NB4 (cell line): ENCODE results near the gene MRPL14.

Experiments used
- DNase-seq: peaks from one replicate; pipeline ENCODE4 v3.0.0; 2010; ENCODE audit warnings: low read depth
- H3K4me3 ChIP-seq: one replicate; pipeline ENCODE4 v1.5.1; 2011; ENCODE audit warnings: mild to moderate bottlenecking, low read depth, low read length, moderate library complexity
- CTCF ChIP-seq: IDR thresholded peaks from one replicate; pipeline ENCODE4 v1.5.1; 2012; ENCODE audit warnings: low read depth, low read length
- MYC ChIP-seq: IDR thresholded peaks from 2 replicates; pipeline ENCODE4 v1.6.1; 2011; ENCODE audit warnings: low read depth, low read length
- POLR2A ChIP-seq: IDR thresholded peaks from 2 replicates; pipeline ENCODE4 v1.6.1; 2011; ENCODE audit warnings: mild to moderate bottlenecking; ENCODE audit not compliant: insufficient read length; ENCODE audit errors: extremely low read depth
- TF ChIP-seq, protein P1 (sequence below): IDR thresholded peaks from 2 replicates; pipeline ENCODE4 v1.6.1; 2011; ENCODE audit warnings: low read depth, low read length

MRPL14 gene

DNA sequence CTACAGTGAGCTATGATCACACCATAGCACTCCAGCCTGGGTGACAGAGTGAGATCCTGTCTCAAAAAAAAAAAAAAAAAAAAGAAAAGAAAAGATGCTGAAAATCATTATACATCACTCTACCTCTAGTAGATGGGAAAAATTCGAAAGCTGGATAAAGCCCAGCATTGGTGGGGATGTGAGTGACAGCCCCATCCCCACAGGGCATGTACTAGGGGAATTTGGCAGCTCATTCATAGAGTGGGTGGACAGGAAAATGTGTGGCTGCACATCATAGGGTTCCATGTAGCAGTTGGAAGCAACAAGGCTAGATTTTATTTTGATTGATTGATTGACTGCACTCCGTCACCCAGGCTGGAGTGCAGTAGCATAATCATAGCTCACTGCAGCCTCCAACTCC lies 42.0 kb downstream of the MRPL14 start:
- TF ChIP-seq, protein P1, sequence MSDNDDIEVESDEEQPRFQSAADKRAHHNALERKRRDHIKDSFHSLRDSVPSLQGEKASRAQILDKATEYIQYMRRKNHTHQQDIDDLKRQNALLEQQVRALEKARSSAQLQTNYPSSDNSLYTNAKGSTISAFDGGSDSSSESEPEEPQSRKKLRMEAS, result no peak
- TF ChIP-seq MYC, result no peak
- no peak for TF ChIP-seq POLR2A
- TF ChIP-seq CTCF, result no peak
- H3K4me3 ChIP-seq, result no peak overlapping the region
- no peak for DNase-seq

DNA sequence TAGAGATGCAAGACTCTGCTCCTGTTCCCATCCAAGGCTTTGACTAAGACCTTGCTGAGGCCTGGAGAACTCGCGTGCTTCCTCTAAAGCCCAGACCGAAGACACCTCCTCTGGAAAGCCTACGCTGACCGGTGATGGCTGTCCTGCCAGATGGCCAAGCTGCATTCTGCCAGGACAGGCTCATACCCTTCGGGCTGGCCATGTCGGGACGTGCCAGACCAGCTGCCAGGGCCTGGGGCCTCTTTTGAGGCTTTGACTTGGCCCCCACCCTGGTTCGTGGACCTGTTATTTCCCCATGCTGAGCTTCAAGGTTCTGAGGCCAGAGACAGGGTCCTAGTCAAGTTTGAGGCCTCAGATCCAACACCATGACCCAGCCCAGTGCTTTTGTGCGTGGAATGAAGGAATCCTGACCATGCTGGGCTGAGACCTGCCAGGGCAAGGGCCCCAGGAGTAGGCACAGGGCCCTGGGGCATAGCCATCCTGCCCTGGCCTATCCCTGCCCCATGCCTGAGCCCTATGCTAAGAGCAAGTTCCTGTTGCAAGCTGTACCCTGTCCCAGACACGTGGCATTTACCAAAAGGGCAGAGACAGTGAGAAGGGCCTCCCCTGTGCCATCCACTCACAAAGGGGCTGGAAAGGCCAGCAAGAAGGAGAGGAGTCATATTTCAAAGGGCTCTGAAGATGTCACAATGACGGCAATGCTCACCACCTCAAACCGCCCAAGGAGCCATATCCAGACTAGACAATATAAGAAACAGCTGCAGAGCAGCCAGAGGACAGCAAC lies 42.8 kb downstream of the MRPL14 start:
- H3K4me3 ChIP-seq, result no peak overlapping the region
- DNase-seq, result no peak
- TF ChIP-seq POLR2A (no peak), CTCF (no peak), MYC (peak; percentile 96)
- TF ChIP-seq, protein P1, result peak; percentile 99

GRCh38 chr6:44082872-44083321 lies 44.4 kb downstream of the MRPL14 start:
- no peak for DNase-seq
- TF ChIP-seq CTCF (no peak), MYC (no peak), POLR2A (no peak)
- TF ChIP-seq, protein P1, result no peak
- H3K4me3 ChIP-seq, result no peak overlapping the region

GRCh38 chr6:44081753-44082152 lies 45.5 kb downstream of the MRPL14 start:
- DNase-seq, result no peak
- H3K4me3 ChIP-seq, result no peak overlapping the region
- TF ChIP-seq CTCF (no peak), POLR2A (no peak), MYC (no peak)
- TF ChIP-seq, protein P1, result no peak

DNA sequence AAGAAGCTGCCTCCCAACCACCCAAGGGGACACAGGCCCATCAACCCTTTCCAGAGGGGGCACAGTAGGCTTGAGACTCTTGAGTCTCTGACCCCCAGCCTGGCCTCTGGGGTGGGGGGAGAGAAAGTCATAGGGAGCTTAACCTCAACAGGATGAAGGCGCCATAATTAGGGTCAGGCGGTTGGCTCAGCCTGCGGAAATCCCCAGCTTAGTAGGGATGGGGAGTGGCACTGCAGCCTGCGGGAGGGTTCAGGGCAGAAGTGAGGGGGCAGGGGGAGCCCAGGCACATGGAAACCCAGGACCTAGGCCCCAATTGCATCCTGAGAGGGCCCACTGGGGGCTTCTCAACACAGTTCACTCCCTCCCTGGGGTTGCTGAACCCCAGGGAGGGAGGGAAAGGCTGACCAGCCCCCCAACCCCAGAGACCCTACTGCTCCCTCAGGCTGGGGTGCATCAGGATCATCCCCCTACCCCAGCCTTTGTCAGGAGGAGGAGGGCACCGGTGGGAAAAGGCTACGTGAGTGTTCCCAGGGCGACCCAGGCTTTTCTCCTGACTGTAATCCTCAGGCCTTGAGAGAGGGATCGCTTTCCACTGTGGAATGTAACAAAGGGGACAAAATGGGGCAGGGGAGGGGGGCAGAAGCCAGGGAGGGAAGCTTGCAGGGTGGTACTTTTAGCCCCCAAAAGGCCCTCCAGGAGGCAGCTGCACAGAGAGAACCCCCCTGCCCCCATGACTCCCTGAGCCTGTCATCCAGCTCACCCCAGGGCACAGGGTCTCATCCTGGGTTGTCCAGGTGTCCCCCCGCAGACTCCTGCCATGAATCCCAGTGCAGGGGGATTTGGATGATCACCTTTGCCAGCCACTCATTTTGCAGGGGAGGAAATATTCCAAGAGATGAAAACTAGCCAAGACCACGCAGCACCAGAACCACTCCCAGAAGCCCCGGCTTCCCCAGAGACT lies 46.4 kb downstream of the MRPL14 start:
- DNase-seq, result peak; percentile 29
- H3K4me3 ChIP-seq, result no peak overlapping the region
- TF ChIP-seq CTCF, result no peak
